HG03135 (cell line): Measurements from ENCODE around the gene TJP3.
A peak's percentile ranks its signal among the peaks of the same experiment; 100 is the strongest.

ENCODE experiments used
- ATAC-seq: cut with Tn5 transposase; IDR thresholded peaks from one replicate; pipeline ENCODE4 v1.9.1; 2021; ENCODE audit warnings: mild to moderate bottlenecking, moderate library complexity; ENCODE audit not compliant: unreplicated experiment

The TJP3 gene

GRCh38 chr19:3690551-3691371 is 17.4 kb upstream of the TJP3 start:
- no peak for ATAC-seq

GRCh38 chr19:3691372-3691716 is 16.8 kb upstream of the TJP3 start:
- ATAC-seq: no peak

- ATAC-seq: no peak
These were observed 16.5 kb upstream of the TJP3 start for GRCh38 chr19:3691726-3692125.

- ATAC-seq: no peak
These were observed 15.8 kb upstream of the TJP3 start for GRCh38 chr19:3692141-3693024.

GRCh38 chr19:3693025-3693925 is 14.9 kb upstream of the TJP3 start:
- ATAC-seq: no peak

GRCh38 chr19:3694361-3695123 is 13.6 kb upstream of the TJP3 start:
- ATAC-seq: no peak

- ATAC-seq: no peak
These were observed 13.0 kb upstream of the TJP3 start for GRCh38 chr19:3695124-3695733.

GRCh38 chr19:3695986-3696659 is 12.1 kb upstream of the TJP3 start:
- no peak for ATAC-seq

GRCh38 chr19:3696660-3696995 is 11.6 kb upstream of the TJP3 start:
- no peak for ATAC-seq

- no peak for ATAC-seq
These were observed 11.1 kb upstream of the TJP3 start for GRCh38 chr19:3697094-3697493.

- ATAC-seq: no peak
These were observed 10.4 kb upstream of the TJP3 start for GRCh38 chr19:3697671-3698385.

GRCh38 chr19:3698386-3698950 is 9.7 kb upstream of the TJP3 start:
- ATAC-seq: no peak

GRCh38 chr19:3698974-3699740 is 9.0 kb upstream of the TJP3 start:
- no peak for ATAC-seq

- ATAC-seq: peak; percentile 37
These were observed 8.4 kb upstream of the TJP3 start for GRCh38 chr19:3699741-3700241.

GRCh38 chr19:3700242-3701032 is 7.7 kb upstream of the TJP3 start, which contains the start of gene PIP5K1C:
PIP5K1C (minus strand) TSS chr19:3700468; CDS start chr19:3700390, 78 bp downstream.
- ATAC-seq: peak; percentile 71

- ATAC-seq: no peak
These were observed 7.0 kb upstream of the TJP3 start for GRCh38 chr19:3701200-3701599.

- ATAC-seq: no peak
These were observed 347 bp upstream of the TJP3 start for GRCh38 chr19:3707868-3708206.
